ENCODE measurements around the gene DCLK2.

The DCLK2 gene

GRCh38 chr4:150229520-150229919, 151.3 kb downstream of the DCLK2 start:
- in situ Hi-C loops (cut with MboI; ENCODE audit: low pct_unique_long_range_greater_than_20kb, low sequenced_read_pairs, unreplicated experiment) = no loop called here
- no peak for TF ChIP-seq CTCF (IDR thresholded peaks at IDR 0.05; ENCODE audit: extremely low read depth, insufficient read depth, missing control alignments)
- no peak for DNase-seq (ENCODE audit: low spot score)

- no peak for DNase-seq (ENCODE audit: low spot score)
- in situ Hi-C loops (cut with MboI; ENCODE audit: low pct_unique_long_range_greater_than_20kb, low sequenced_read_pairs, unreplicated experiment) = no loop called here
- no peak for TF ChIP-seq CTCF (IDR thresholded peaks at IDR 0.05; ENCODE audit: extremely low read depth, insufficient read depth, missing control alignments)
Observed at GRCh38 chr4:150230561-150230960, 152.3 kb downstream of the DCLK2 start.

GRCh38 chr4:150231107-150231770, 153.0 kb downstream of the DCLK2 start:
- in situ Hi-C loops (cut with MboI; ENCODE audit: low pct_unique_long_range_greater_than_20kb, low sequenced_read_pairs, unreplicated experiment) = no loop called here
- TF ChIP-seq CTCF (IDR thresholded peaks at IDR 0.05; ENCODE audit: extremely low read depth, insufficient read depth, missing control alignments) = no peak
- DNase-seq (ENCODE audit: low spot score) = no peak

GRCh38 chr4:150232029-150232428, 153.8 kb downstream of the DCLK2 start:
- no peak for TF ChIP-seq CTCF (IDR thresholded peaks at IDR 0.05; ENCODE audit: extremely low read depth, insufficient read depth, missing control alignments)
- in situ Hi-C loops (cut with MboI; ENCODE audit: low pct_unique_long_range_greater_than_20kb, low sequenced_read_pairs, unreplicated experiment) = no loop called here

GRCh38 chr4:150234246-150234645, 156.0 kb downstream of the DCLK2 start:
- TF ChIP-seq CTCF (IDR thresholded peaks at IDR 0.05; ENCODE audit: extremely low read depth, insufficient read depth, missing control alignments) = no peak
- DNase-seq (ENCODE audit: low spot score) = no peak
- in situ Hi-C loops (cut with MboI; ENCODE audit: low pct_unique_long_range_greater_than_20kb, low sequenced_read_pairs, unreplicated experiment) = no loop called here

More at GRCh38 chr4:150232029-150232428, 153.8 kb downstream of the DCLK2 start:
- no peak for DNase-seq (ENCODE audit: low spot score)

GRCh38 chr4:150235317-150235716, 157.1 kb downstream of the DCLK2 start:
- in situ Hi-C loops (cut with MboI; ENCODE audit: low pct_unique_long_range_greater_than_20kb, low sequenced_read_pairs, unreplicated experiment) = no loop called here
- DNase-seq (ENCODE audit: low spot score) = no peak
- TF ChIP-seq CTCF (IDR thresholded peaks at IDR 0.05; ENCODE audit: extremely low read depth, insufficient read depth, missing control alignments) = no peak

Measured in GM13977 (cell line).